GM19397 (cell line): ENCODE data around the gene COL1A1.

Source experiments
- ATAC-seq: cut with Tn5 transposase; IDR thresholded peaks from one replicate; pipeline ENCODE4 v1.9.1; 2021; ENCODE audit warnings: mild to moderate bottlenecking, moderate library complexity; ENCODE audit not compliant: unreplicated experiment

The COL1A1 gene

GRCh38 chr17:50200457-50201275 is 765 bp downstream of the COL1A1 start:
- no peak for ATAC-seq

GRCh38 chr17:50199803-50200456 is 1.5 kb downstream of the COL1A1 start:
- no peak for ATAC-seq

- no peak for ATAC-seq
Observed at GRCh38 chr17:50199211-50199802, 2.1 kb downstream of the COL1A1 start.

- no peak for ATAC-seq
Observed at GRCh38 chr17:50198026-50198669, 3.3 kb downstream of the COL1A1 start.

GRCh38 chr17:50196826-50197225 is 4.6 kb downstream of the COL1A1 start:
- no peak for ATAC-seq

- ATAC-seq = no peak
Observed at GRCh38 chr17:50196036-50196435, 5.4 kb downstream of the COL1A1 start.

GRCh38 chr17:50194934-50195865 is 6.2 kb downstream of the COL1A1 start:
- no peak for ATAC-seq

GRCh38 chr17:50194140-50194933 is 7.1 kb downstream of the COL1A1 start:
- ATAC-seq = no peak

GRCh38 chr17:50192618-50193291 is 8.7 kb downstream of the COL1A1 start:
- ATAC-seq = no peak

- ATAC-seq = no peak
Observed at GRCh38 chr17:50192144-50192617, 9.2 kb downstream of the COL1A1 start.

GRCh38 chr17:50191359-50192143 is 9.9 kb downstream of the COL1A1 start:
- no peak for ATAC-seq

- ATAC-seq = no peak
Observed at GRCh38 chr17:50190603-50191358, 10.7 kb downstream of the COL1A1 start.

- ATAC-seq = no peak
Observed at GRCh38 chr17:50190293-50190602, 11.2 kb downstream of the COL1A1 start.

- no peak for ATAC-seq
Observed at GRCh38 chr17:50189550-50190292, 11.7 kb downstream of the COL1A1 start.

- ATAC-seq = no peak
Observed at GRCh38 chr17:50188921-50189549, 12.4 kb downstream of the COL1A1 start.

GRCh38 chr17:50188531-50188920 is 12.9 kb downstream of the COL1A1 start:
- ATAC-seq = no peak
